ENCODE data around the gene ZSCAN29. TPM values are rescaled to one million over a fixed set of nuclear protein-coding genes. Genes with fewer than 3 reads are reported as not detected.
A peak's percentile ranks its signal among the peaks of the same experiment; 100 is the strongest.

ZSCAN29 gene
- total and polyA plus RNA-seq, 2 of the 13 experiments (the other 11 are each of a cell fraction or from before 2014, with no cell fraction given), result 8.3 to 27.4 TPM

- TF ChIP-seq FOXP4 (CRISPR knock-in tag; IDR thresholded peaks at IDR 0.05) (no peak), PCBP2 (optimal IDR thresholded peaks at IDR 0.05; ENCODE audit: low read depth, low read length, poor library complexity, severe bottlenecking) (no peak), ZNF713 (CRISPR knock-in tag; IDR thresholded peaks at IDR 0.05) (0 out of 2 replicates have a peak, but pooled peaks have one; percentile 45), HMGA1 (CRISPR knock-in tag; conservative IDR thresholded peaks at IDR 0.05) (no peak), THAP8 (CRISPR knock-in tag; IDR thresholded peaks at IDR 0.05; ENCODE audit: borderline replicate concordance) (no peak), ZSCAN31 (CRISPR knock-in tag; IDR thresholded peaks at IDR 0.05; ENCODE audit: low read depth) (peak; percentile 31; the same call in 1 of the 2 replicates), THAP7 (CRISPR knock-in tag; IDR thresholded peaks at IDR 0.05) (no peak), ZNF773 (CRISPR knock-in tag; IDR thresholded peaks at IDR 0.05; ENCODE audit: borderline replicate concordance) (no peak), ZNF460 (CRISPR knock-in tag; IDR thresholded peaks at IDR 0.05; ENCODE audit: borderline replicate concordance) (no peak), ZNF496 (CRISPR knock-in tag; IDR thresholded peaks at IDR 0.05; ENCODE audit: insufficient replicate concordance) (no peak), FOSL2 (CRISPR knock-in tag; IDR thresholded peaks at IDR 0.05) (peak; percentile 28; the same call in 1 of the 2 replicates), TEAD3 (CRISPR knock-in tag; optimal IDR thresholded peaks at IDR 0.05; ENCODE audit: borderline replicate concordance) (peak; percentile 79), TARDBP (CRISPR knock-in tag; IDR thresholded peaks at IDR 0.05) (no peak), HOXA7 (CRISPR knock-in tag; IDR thresholded peaks at IDR 0.05) (no peak), HBP1 (CRISPR knock-in tag; IDR thresholded peaks at IDR 0.05; ENCODE audit: low read depth) (peak; percentile 70; the same call in 1 of the 2 replicates), RARA (CRISPR knock-in tag; IDR thresholded peaks at IDR 0.05) (peak; percentile 44; the same call in 1 of the 2 replicates), ZNF101 (CRISPR knock-in tag; IDR thresholded peaks at IDR 0.05; ENCODE audit: borderline replicate concordance, low read depth) (no peak), ZNF883 (CRISPR knock-in tag; IDR thresholded peaks at IDR 0.05; ENCODE audit: not compliant biosample characterization) (no peak), SP140L (CRISPR knock-in tag; IDR thresholded peaks at IDR 0.05; ENCODE audit: borderline replicate concordance) (peak; percentile 23; the same call in 1 of the 2 replicates), TFDP1 (CRISPR knock-in tag; IDR thresholded peaks at IDR 0.05; ENCODE audit: borderline replicate concordance) (peak; percentile 90; the same call in 1 of the 2 replicates), ETV5 (CRISPR knock-in tag; IDR thresholded peaks at IDR 0.05; ENCODE audit: borderline replicate concordance) (peak; percentile 76)
Measured at GRCh38 chr15:43329960-43330779, 40.7 kb downstream of the ZSCAN29 start, which contains the start of gene LCMT2 (continued).

Measured in HepG2 (cell line).